ENCODE measurements around the gene SMG6.

The SMG6 gene

GRCh38 chr17:2056206-2057174, 247.1 kb downstream of the SMG6 start:
- no peak for DNase-seq

GRCh38 chr17:2055292-2056205, 248.0 kb downstream of the SMG6 start:
- no peak for DNase-seq

- DNase-seq = peak; percentile 58
Observed at GRCh38 chr17:2054512-2055291, 248.9 kb downstream of the SMG6 start, which contains the start of gene HIC1. Gene HIC1 (plus strand): TSS chr17:2055103. CDS start chr17:2056691, 1,588 bp downstream.

GRCh38 chr17:2054262-2054511, 249.4 kb downstream of the SMG6 start:
- no peak for DNase-seq

GRCh38 chr17:2053380-2054261, 250.0 kb downstream of the SMG6 start:
- peak; percentile 89 for DNase-seq

GRCh38 chr17:2051933-2052559, 251.5 kb downstream of the SMG6 start:
- no peak for DNase-seq

- DNase-seq = no peak
Observed at GRCh38 chr17:2051061-2051932, 252.3 kb downstream of the SMG6 start.

- DNase-seq = peak; percentile 73
Observed at GRCh38 chr17:2050300-2051060, 253.1 kb downstream of the SMG6 start.

- peak; percentile 90 for DNase-seq
Observed at GRCh38 chr17:2049333-2050299, 254.0 kb downstream of the SMG6 start.

- no peak for DNase-seq
Observed at GRCh38 chr17:2048805-2049204, 254.8 kb downstream of the SMG6 start.

- DNase-seq = no peak
Observed at GRCh38 chr17:2047590-2047989, 256.0 kb downstream of the SMG6 start.

- no peak for DNase-seq
Observed at GRCh38 chr17:2044263-2044894, 259.2 kb downstream of the SMG6 start.

- no peak for DNase-seq
Observed at GRCh38 chr17:2043785-2044184, 259.8 kb downstream of the SMG6 start.

GRCh38 chr17:2042933-2043332, 260.7 kb downstream of the SMG6 start:
- no peak for DNase-seq

GRCh38 chr17:2042390-2042847, 261.2 kb downstream of the SMG6 start:
- DNase-seq = no peak

GRCh38 chr17:2041561-2042389, 261.8 kb downstream of the SMG6 start, which contains the start of gene OVCA2:
Gene OVCA2 (plus strand): TSS chr17:2042022. CDS start chr17:2042048, 26 bp downstream.
- peak; percentile 90 for DNase-seq

Measured in activated gamma-delta T cell (primary cell).